ENCODE measurements around the gene CNTNAP5. TPM values are rescaled to one million over a fixed set of nuclear protein-coding genes. Genes with fewer than 3 reads are reported as not detected.

The CNTNAP5 gene
- total and polyA plus RNA-seq, 7 donors = not detected

DNA sequence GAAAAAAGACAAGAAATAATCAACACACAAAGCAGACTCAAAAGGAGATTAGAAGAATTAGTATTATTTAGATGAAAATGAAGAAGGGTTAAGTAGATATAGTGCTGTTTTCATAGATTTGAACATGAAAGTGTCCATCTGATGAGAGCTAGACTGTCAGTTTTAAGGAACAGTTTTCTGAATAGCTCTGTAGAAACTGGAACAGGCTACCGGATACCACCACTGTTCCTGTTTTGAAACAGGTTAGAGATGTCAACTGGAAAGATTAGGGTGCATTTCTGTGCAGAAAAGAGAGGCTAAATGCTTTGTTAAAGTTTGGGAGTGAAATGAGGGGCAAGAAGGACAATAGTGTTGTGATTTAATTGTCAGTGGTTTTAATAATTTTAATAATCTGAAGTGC lies 908.8 kb downstream of the CNTNAP5 start:
- ATAC-seq = no peak
- 70 to 79% (median 79%) methylated on average over 1 of the region's 1 CpG for WGBS, 3 donors

DNA sequence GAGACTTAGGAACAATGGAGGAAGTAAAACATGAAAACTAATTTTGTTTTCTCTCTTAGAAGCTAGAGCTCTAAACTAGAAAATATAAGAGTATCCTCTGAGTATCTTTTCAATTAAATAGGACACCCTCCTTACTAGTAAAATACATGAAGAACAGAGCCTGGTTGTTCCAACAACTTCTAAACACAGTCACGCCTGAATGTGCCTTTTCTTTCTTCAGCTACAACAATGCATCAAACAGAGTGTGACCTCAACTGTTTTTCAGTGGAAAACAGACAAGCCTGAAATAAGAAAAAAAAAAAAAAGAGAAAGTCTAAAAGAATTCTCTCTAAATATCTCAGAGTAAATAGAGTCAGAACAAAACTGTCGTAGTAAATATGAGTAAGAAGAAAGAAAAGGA lies 928.8 kb downstream of the CNTNAP5 start:
- ATAC-seq (no peak), DNase-seq (no peak)
- H3K27ac ChIP-seq = no peak overlapping the region
- H3K4me3 ChIP-seq = no peak overlapping the region
- TF ChIP-seq CTCF (IDR thresholded peaks at IDR 0.05) = no peak
- H3K27me3 ChIP-seq (ENCODE audit: insufficient read depth in 3 of 3, low read length in 2 of 3) = no peaks in the 10 kb centered on the region
- H3K4me1 ChIP-seq = no peaks in the 10 kb centered on the region
- H3K36me3 ChIP-seq (ENCODE audit: insufficient read depth in 1 of 2, low read depth in 1 of 2) = no peaks in the 10 kb centered on the region
- 77 to 84% (median 80%) methylated on average over 2 of the region's 2 CpGs for WGBS, 3 donors
- intact Hi-C loops (cut with DNase I) = no loop called here
- no peaks in the 10 kb centered on the region for H3K9me3 ChIP-seq

More for the DNA sequence above, 908.8 kb downstream of the CNTNAP5 start:
- no peak overlapping the region for H3K4me3 ChIP-seq
- intact Hi-C loops (cut with DNase I) = no loop called here
- no peaks in the 10 kb centered on the region for H3K4me1 ChIP-seq
- no peaks in the 10 kb centered on the region for H3K27me3 ChIP-seq (ENCODE audit: insufficient read depth in 3 of 3, low read length in 2 of 3)
- no peak for TF ChIP-seq CTCF (IDR thresholded peaks at IDR 0.05)
- H3K9me3 ChIP-seq = no peaks in the 10 kb centered on the region
- no peak for DNase-seq
- H3K27ac ChIP-seq = no peak overlapping the region
- no peaks in the 10 kb centered on the region for H3K36me3 ChIP-seq (ENCODE audit: insufficient read depth in 1 of 2, low read depth in 1 of 2)

DNA sequence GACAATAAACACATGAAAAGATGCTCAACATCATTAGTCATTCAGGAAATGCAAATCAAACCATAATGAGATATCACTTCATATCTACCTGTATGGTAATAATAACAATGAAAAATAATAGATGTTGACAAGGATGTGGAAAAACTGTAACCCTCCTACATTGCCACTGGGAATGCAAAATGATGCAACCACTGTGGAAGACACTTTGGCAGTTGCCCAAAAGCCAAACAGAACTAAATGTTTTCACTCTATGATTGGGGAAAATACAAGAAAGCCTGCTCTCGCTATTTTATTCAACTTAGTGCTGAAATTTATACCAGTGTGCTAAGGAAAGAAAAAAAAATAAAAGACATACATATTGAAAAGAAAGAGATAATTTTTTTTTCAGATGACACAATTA lies 934.5 kb downstream of the CNTNAP5 start:
- Histone ChIP-seq H3K27ac (no peak overlapping the region), H3K9me3 (no peaks in the 10 kb centered on the region), H3K4me3 (no peak overlapping the region), H3K27me3 (ENCODE audit: insufficient read depth in 3 of 3, low read length in 2 of 3) (no peaks in the 10 kb centered on the region), H3K36me3 (ENCODE audit: insufficient read depth in 1 of 2, low read depth in 1 of 2) (no peaks in the 10 kb centered on the region), H3K4me1 (no peaks in the 10 kb centered on the region)
- DNase-seq (no peak), ATAC-seq (no peak)
- no peak for TF ChIP-seq CTCF (IDR thresholded peaks at IDR 0.05)
- 61 to 63% (median 63%) methylated on average over 1 of the region's 1 CpG for WGBS, 3 donors
- intact Hi-C loops (cut with DNase I) = no loop called here

- H3K4me1 ChIP-seq = no peaks in the 10 kb centered on the region
- ATAC-seq (no peak), DNase-seq (no peak)
- H3K36me3 ChIP-seq (ENCODE audit: insufficient read depth in 1 of 2, low read depth in 1 of 2) = no peaks in the 10 kb centered on the region
- WGBS, 3 donors = 73 to 77% (median 77%) methylated on average over 4 of the region's 4 CpGs
- no peak overlapping the region for H3K4me3 ChIP-seq
- H3K9me3 ChIP-seq = no peaks in the 10 kb centered on the region
- intact Hi-C loops (cut with DNase I) = no loop called here
- no peak for TF ChIP-seq CTCF (IDR thresholded peaks at IDR 0.05)
- H3K27me3 ChIP-seq (ENCODE audit: insufficient read depth in 3 of 3, low read length in 2 of 3) = no peaks in the 10 kb centered on the region
- H3K27ac ChIP-seq = no peak overlapping the region
Observed at GRCh38 chr2:124961132-124961531, 936.0 kb downstream of the CNTNAP5 start.

Measured in psoas muscle (tissue), 8 donors.